Astrocyte of the cerebellum (primary cell): ENCODE measurements around the gene RNF220.

ENCODE experiments used
- DNase-seq: peaks from one replicate; pipeline ENCODE4 v3.0.0-alpha.2; 2011; ENCODE audit warnings: low read depth
- H3K4me3 ChIP-seq: 2 replicates; pipeline ENCODE4 v1.5.1; 2011; ENCODE audit warnings: mild to moderate bottlenecking, low read depth, low read length, moderate library complexity
- CTCF ChIP-seq: IDR thresholded peaks from 2 replicates; pipeline ENCODE4 v1.5.1; 2012; ENCODE audit warnings: low read length, low read depth, moderate library complexity, mild to moderate bottlenecking; ENCODE audit errors: missing control alignments
- in situ Hi-C: cut with HindIII; loops from 2 replicates; pipeline ENCODE4 v1.10.0; 2017; ENCODE audit warnings: low sequenced_read_pairs

RNF220 gene

DNA sequence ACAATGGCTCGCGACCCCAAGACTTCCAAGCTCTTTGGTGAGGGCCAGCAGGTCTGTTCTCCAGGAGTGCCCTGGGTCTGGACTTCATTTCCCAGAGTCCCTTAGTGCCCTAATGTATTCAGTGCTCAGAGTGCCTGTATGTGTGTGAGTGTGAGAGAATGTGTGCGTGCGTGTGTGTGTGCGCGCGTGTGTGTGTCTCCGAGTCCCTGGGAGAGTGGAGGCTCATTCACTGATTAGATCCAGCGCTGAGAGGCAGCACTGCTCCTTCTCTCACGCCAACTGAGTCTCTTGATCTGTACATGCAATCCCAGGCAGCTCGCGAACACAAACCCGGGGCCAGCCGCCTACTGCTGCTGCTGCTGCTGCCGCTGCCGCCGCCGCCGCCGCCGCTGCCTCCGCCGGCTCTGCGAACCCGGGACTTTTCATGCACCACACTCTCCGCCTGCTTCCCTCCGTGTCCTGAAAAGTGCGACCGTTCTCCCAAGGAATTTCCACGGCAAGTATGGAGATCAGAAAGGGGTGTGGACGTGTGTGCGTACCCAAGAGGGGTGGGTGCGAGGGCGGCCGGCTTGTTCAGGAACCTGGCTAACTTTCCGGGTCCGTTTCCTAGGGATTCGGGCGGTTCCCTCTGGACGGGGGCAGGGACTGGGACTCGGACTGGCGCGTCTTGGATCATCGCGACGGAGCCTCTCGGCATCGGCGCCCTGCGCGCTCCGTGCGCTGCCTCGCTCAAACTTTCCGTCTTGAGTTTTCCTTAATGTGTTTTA, at the start of gene RNF220:
Gene RNF220 (plus strand): TSS at position 225 of the 767 bp plus-strand sequence.
- in situ Hi-C loops: no loop called here
- peak; percentile 12 for DNase-seq
- H3K4me3 ChIP-seq: peak within 1 kb of the TSS; percentile 26
- TF ChIP-seq CTCF: no peak

- DNase-seq: no peak
- TF ChIP-seq CTCF: no peak
- in situ Hi-C loops: no loop called here
- H3K4me3 ChIP-seq: peak overlapping the region; percentile 82
Measured at GRCh38 chr1:44355582-44356305, 49.3 kb upstream of the RNF220 start.

DNA sequence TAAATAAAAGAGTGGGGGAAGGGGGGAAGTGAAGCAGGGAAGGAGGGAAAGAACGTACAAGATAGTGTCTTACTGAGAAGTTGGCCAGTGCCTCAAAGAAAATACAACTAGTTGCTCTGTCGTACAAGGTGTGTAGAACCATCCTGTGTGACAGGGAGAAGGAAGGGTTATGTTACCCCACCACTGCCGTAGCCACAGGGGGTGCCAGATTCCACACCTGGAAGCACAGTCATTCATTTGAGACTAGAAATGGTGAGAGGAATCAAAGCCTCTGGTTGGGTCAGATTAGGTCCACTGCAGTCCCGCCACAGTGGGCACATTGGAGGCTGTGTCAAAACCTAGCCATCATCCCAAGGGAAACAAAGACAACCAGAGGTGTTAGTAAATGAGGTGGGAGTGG, 47.3 kb upstream of the RNF220 start:
- no peak for DNase-seq
- in situ Hi-C loops: no loop called here
- TF ChIP-seq CTCF: no peak
- no peak overlapping the region for H3K4me3 ChIP-seq

DNA sequence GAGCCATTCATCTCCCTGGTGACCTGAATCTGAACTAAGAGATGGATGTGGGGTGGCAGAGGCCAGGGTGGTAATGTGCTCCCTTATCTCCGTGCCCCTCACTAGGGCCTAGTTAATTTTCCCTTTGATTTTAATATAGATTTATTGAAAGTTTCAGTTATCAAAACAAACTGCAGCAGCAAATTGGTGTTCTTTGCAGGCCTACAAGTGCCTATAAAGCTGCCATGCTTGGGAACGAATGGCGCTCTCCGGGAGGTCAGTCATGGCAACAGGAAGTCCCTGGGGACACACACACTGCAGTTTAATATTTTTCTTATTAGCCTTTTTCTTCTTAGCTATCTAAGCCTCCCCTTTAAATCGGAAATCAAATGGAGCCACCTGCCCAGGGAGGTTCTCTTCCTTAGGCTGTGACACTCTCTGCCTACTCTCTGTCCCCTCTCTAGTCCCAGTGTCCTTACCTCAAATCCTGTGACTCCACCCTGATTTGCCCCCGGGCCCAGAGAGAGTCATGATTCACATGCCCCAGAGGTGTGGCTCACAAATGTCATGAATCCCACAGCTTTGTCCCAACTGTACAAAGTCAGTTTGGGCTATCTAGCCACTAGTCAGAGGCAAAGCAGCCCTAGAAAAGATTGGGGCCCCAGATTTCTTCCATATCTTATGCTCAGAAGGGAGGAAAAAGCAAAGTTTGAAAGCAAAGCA, 45.7 kb upstream of the RNF220 start:
- no peak overlapping the region for H3K4me3 ChIP-seq
- TF ChIP-seq CTCF: no peak
- in situ Hi-C loops: no loop called here
- no peak for DNase-seq

- no peak for DNase-seq
- in situ Hi-C loops: no loop called here
- no peak overlapping the region for H3K4me3 ChIP-seq
- peak; percentile 25 for TF ChIP-seq CTCF
Measured at GRCh38 chr1:44361478-44361877, 43.6 kb upstream of the RNF220 start.

DNA sequence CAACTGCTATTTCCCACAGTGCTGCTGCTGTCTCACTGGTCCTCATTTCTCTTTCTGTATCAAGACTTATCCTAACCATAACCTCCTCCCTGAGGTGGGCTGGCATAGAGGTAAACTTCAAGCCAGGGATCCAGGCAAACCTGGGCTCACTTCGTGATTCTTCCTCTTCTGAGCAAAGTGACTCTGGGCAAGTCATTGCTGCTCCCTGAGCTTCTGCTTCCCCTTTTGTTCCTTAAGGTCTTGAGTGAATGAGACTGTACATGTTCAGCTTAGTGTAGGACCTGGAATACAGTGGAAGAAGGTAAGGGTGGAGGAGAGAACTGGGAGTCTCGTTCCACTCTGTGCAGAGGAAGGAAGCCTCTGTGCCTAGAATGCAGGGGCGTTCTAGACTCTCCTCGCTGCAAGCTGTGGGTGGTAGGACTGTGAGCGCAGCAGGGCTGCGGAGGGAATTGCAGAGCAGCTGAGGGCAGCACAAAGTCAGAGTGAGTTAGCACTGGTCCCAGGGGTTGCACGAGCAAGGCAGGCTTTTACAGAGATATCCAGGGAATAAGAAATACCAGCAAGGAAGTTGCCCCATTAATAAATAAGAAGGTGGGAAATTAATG, 38.6 kb upstream of the RNF220 start:
- DNase-seq: no peak
- TF ChIP-seq CTCF: no peak
- in situ Hi-C loops: no loop called here
- no peak overlapping the region for H3K4me3 ChIP-seq
